Measurements from ENCODE around the gene DDX1.

The DDX1 gene

GRCh38 chr2:15605721-15606120 lies 14.1 kb downstream of the DDX1 start:
- no peak for TF ChIP-seq EZH2phosphoT487 (conservative IDR thresholded peaks at IDR 0.05; ENCODE audit: low read length)
- no peak for TF ChIP-seq CTCF (IDR thresholded peaks at IDR 0.05; ENCODE audit: insufficient read depth, low read length, poor library complexity, severe bottlenecking)
- no peaks in the 10 kb centered on the region for H3F3A ChIP-seq (ENCODE audit: insufficient read depth)
- H3K4me3 ChIP-seq (ENCODE audit: insufficient read depth, low read length, poor library complexity, severe bottlenecking): no peak overlapping the region
- no peak overlapping the region for H3K27ac ChIP-seq (ENCODE audit: low read depth, low read length)
- no peaks in the 10 kb centered on the region for H3K27me3 ChIP-seq (ENCODE audit: low read length)
- H3K9me2 ChIP-seq (replicated peaks; ENCODE audit: insufficient read depth, low read length): no peaks in the 10 kb centered on the region
- no peaks in the 10 kb centered on the region for H3K79me2 ChIP-seq (ENCODE audit: insufficient read depth, low read length)
- H4K20me1 ChIP-seq (ENCODE audit: low read depth, low read length): no peaks in the 10 kb centered on the region
- no peaks in the 10 kb centered on the region for H3K9me3 ChIP-seq (ENCODE audit: insufficient read depth, low read length)
- H2AFZ ChIP-seq (ENCODE audit: low read depth, low read length, severe bottlenecking): no peak overlapping the region
- no peak overlapping the region for H3K4me2 ChIP-seq (ENCODE audit: low read depth, low read length, poor library complexity, severe bottlenecking)
- H3K36me3 ChIP-seq (ENCODE audit: low read length): peaks cover 65% of the 10 kb centered on the region
- no peak overlapping the region for H3K9ac ChIP-seq (ENCODE audit: low read length)

GRCh38 chr2:15606481-15607441 lies 15.1 kb downstream of the DDX1 start:
- no peak overlapping the region for H3K27ac ChIP-seq (ENCODE audit: low read depth, low read length)
- H3K27me3 ChIP-seq (ENCODE audit: low read length): no peaks in the 10 kb centered on the region
- H3F3A ChIP-seq (ENCODE audit: insufficient read depth): no peaks in the 10 kb centered on the region
- no peaks in the 10 kb centered on the region for H4K20me1 ChIP-seq (ENCODE audit: low read depth, low read length)
- no peaks in the 10 kb centered on the region for H3K9me2 ChIP-seq (replicated peaks; ENCODE audit: insufficient read depth, low read length)
- H3K9ac ChIP-seq (ENCODE audit: low read length): no peak overlapping the region
- H3K9me3 ChIP-seq (ENCODE audit: insufficient read depth, low read length): no peaks in the 10 kb centered on the region
- H3K36me3 ChIP-seq (ENCODE audit: low read length): peaks cover 56% of the 10 kb centered on the region
- no peak overlapping the region for H2AFZ ChIP-seq (ENCODE audit: low read depth, low read length, severe bottlenecking)
- no peak overlapping the region for H3K4me3 ChIP-seq (ENCODE audit: insufficient read depth, low read length, poor library complexity, severe bottlenecking)
- H3K79me2 ChIP-seq (ENCODE audit: insufficient read depth, low read length): no peaks in the 10 kb centered on the region
- TF ChIP-seq CTCF (IDR thresholded peaks at IDR 0.05; ENCODE audit: insufficient read depth, low read length, poor library complexity, severe bottlenecking): no peak
- TF ChIP-seq EZH2phosphoT487 (conservative IDR thresholded peaks at IDR 0.05; ENCODE audit: low read length): no peak
- no peak overlapping the region for H3K4me2 ChIP-seq (ENCODE audit: low read depth, low read length, poor library complexity, severe bottlenecking)

GRCh38 chr2:15607709-15608391 lies 16.2 kb downstream of the DDX1 start:
- Histone ChIP-seq H3K27ac (ENCODE audit: low read depth, low read length) (no peak overlapping the region), H3F3A (ENCODE audit: insufficient read depth) (no peaks in the 10 kb centered on the region), H3K9me2 (replicated peaks; ENCODE audit: insufficient read depth, low read length) (no peaks in the 10 kb centered on the region), H3K79me2 (ENCODE audit: insufficient read depth, low read length) (no peaks in the 10 kb centered on the region), H3K4me2 (ENCODE audit: low read depth, low read length, poor library complexity, severe bottlenecking) (no peak overlapping the region), H4K20me1 (ENCODE audit: low read depth, low read length) (no peaks in the 10 kb centered on the region), H3K36me3 (ENCODE audit: low read length) (peaks cover 48% of the 10 kb centered on the region), H2AFZ (ENCODE audit: low read depth, low read length, severe bottlenecking) (no peak overlapping the region), H3K9ac (ENCODE audit: low read length) (no peak overlapping the region), H3K4me3 (ENCODE audit: insufficient read depth, low read length, poor library complexity, severe bottlenecking) (no peak overlapping the region), H3K9me3 (ENCODE audit: insufficient read depth, low read length) (no peaks in the 10 kb centered on the region), H3K27me3 (ENCODE audit: low read length) (no peaks in the 10 kb centered on the region)
- TF ChIP-seq EZH2phosphoT487 (conservative IDR thresholded peaks at IDR 0.05; ENCODE audit: low read length) (no peak), CTCF (IDR thresholded peaks at IDR 0.05; ENCODE audit: insufficient read depth, low read length, poor library complexity, severe bottlenecking) (no peak)
